HG02981 (cell line): Measurements from ENCODE around the gene CCDC148.

Source experiments
- ATAC-seq: cut with Tn5 transposase; IDR thresholded peaks from one replicate; pipeline ENCODE4 v1.9.1; 2021; ENCODE audit warnings: mild to moderate bottlenecking, moderate library complexity; ENCODE audit not compliant: unreplicated experiment

The CCDC148 gene

GRCh38 chr2:158184556-158185343 is 271.8 kb downstream of the CCDC148 start:
- ATAC-seq = no peak

- ATAC-seq = no peak
These were observed 272.6 kb downstream of the CCDC148 start for GRCh38 chr2:158184001-158184400.

- no peak for ATAC-seq
These were observed 273.8 kb downstream of the CCDC148 start for GRCh38 chr2:158182676-158183295.

GRCh38 chr2:158181171-158181570 is 275.4 kb downstream of the CCDC148 start:
- ATAC-seq = no peak

- ATAC-seq = no peak
These were observed 276.9 kb downstream of the CCDC148 start for GRCh38 chr2:158179660-158180059.

GRCh38 chr2:158178646-158179045 is 277.9 kb downstream of the CCDC148 start:
- no peak for ATAC-seq

- ATAC-seq = no peak
These were observed 281.6 kb downstream of the CCDC148 start for GRCh38 chr2:158174956-158175355.

GRCh38 chr2:158174495-158174894 is 282.1 kb downstream of the CCDC148 start:
- no peak for ATAC-seq

- ATAC-seq = no peak
These were observed 283.8 kb downstream of the CCDC148 start for GRCh38 chr2:158172719-158173118.

GRCh38 chr2:158154596-158154995 is 302.0 kb downstream of the CCDC148 start:
- no peak for ATAC-seq

- no peak for ATAC-seq
These were observed 303.1 kb downstream of the CCDC148 start for GRCh38 chr2:158153270-158154015.

GRCh38 chr2:158144914-158145625 is 311.5 kb downstream of the CCDC148 start:
- no peak for ATAC-seq

- ATAC-seq = no peak
These were observed 312.7 kb downstream of the CCDC148 start for GRCh38 chr2:158143703-158144360.

- ATAC-seq = no peak
These were observed 313.8 kb downstream of the CCDC148 start for GRCh38 chr2:158142568-158143332.

- ATAC-seq = no peak
These were observed 314.4 kb downstream of the CCDC148 start for GRCh38 chr2:158142165-158142564.

- ATAC-seq = no peak
These were observed 316.4 kb downstream of the CCDC148 start for GRCh38 chr2:158140201-158140600.

GRCh38 chr2:158138255-158138654 is 318.3 kb downstream of the CCDC148 start:
- ATAC-seq = no peak

GRCh38 chr2:158135096-158135495 is 321.5 kb downstream of the CCDC148 start:
- ATAC-seq = no peak

- no peak for ATAC-seq
These were observed 321.9 kb downstream of the CCDC148 start for GRCh38 chr2:158134655-158135054.

- no peak for ATAC-seq
These were observed 322.5 kb downstream of the CCDC148 start for GRCh38 chr2:158134055-158134454.
